ENCODE data around the gene XRN2. TPM values are rescaled to one million over a fixed set of nuclear protein-coding genes. Genes with fewer than 3 reads are reported as not detected.

XRN2 gene
- total and polyA plus RNA-seq, 2 of the 13 experiments (the other 11 are each of a cell fraction or from before 2014, with no cell fraction given): 90.3 to 171 TPM

DNA sequence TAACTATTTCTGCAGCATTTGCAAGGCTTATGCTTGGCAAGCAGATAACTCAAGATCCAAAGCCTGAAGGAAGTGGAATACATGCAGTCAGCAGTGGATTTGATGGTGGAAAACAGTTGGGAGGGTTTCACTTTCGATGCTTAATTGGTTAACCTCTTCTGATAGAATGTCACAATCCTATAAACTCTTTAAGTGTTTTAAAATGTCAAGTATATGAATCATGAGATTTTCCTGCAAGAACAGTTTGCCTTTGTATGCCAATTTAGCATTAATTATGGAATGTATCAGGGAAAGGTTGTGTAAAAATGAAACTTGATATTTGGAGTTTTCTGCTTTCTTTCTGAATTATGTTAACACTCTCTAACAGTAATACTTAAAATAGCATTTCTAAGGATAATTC lies 57.6 kb downstream of the XRN2 start:
- Histone ChIP-seq H2AFZ (ENCODE audit: low read length) (no peak overlapping the region), H3K79me2 (ENCODE audit: insufficient read depth, low read length) (no peaks in the 10 kb centered on the region), H3K4me1 (ENCODE audit: insufficient read depth, low read length) (peaks cover 59% of the 10 kb centered on the region), H3K4me3 (replicated peaks in 1 of 3; ENCODE audit: insufficient read depth in 1 of 3, low read depth in 2 of 3, low read length in 3 of 3) (no peak overlapping the region), H3K4me2 (ENCODE audit: low read depth, low read length) (no peak overlapping the region), H3K27me3 (ENCODE audit: control insufficient read depth in 1 of 2, insufficient read depth in 2 of 2, low read length in 2 of 2) (no peaks in the 10 kb centered on the region), H4K20me1 (ENCODE audit: insufficient read depth, low read length) (no peaks in the 10 kb centered on the region), H3K9ac (ENCODE audit: insufficient read depth, low read depth, low read length) (no peak overlapping the region), H3K36me3 (replicated peaks in 1 of 2; ENCODE audit: control insufficient read depth in 1 of 2, insufficient read depth in 2 of 2, low read length in 2 of 2) (peaks cover 21 to 52% of the 10 kb centered on the region in 2 experiments), H3K27ac (ENCODE audit: extremely low read length, insufficient read depth, low read length) (no peak overlapping the region), H3K9me3 (ENCODE audit: low read length) (no peaks in the 10 kb centered on the region)
- FAIRE-seq (no peak), ATAC-seq (no peak), DNase-seq (ENCODE audit: low spot score) (no peak)
- TF ChIP-seq POLR2A (IDR thresholded peaks at IDR 0.05; ENCODE audit: insufficient read depth in 1 of 2, low read depth in 2 of 2, low read length in 2 of 2): no peak
- no peak for TF ChIP-seq THAP11 (CRISPR knock-in tag; IDR thresholded peaks at IDR 0.05)
- 100% methylated on average over 1 of the region's 1 CpG for WGBS (ENCODE audit: low lambda C conversion rate)
- POLR2A ChIA-PET: no interaction called here
- intact Hi-C loops (cut with micrococcal nuclease; ENCODE audit: unreplicated experiment) (no loop called here), in situ Hi-C loops (cut with HindIII; ENCODE audit: extremely low pct_ligation_motif_present, low pct_unique_long_range_greater_than_20kb) (no loop called here)
- CTCF ChIA-PET (ENCODE audit: low intra/inter-chr PET ratio, low total read pairs): no interaction called here
- TSS peak; percentile 1 for BruUV-seq (replicated peaks)

- Histone ChIP-seq H2AFZ (ENCODE audit: low read length) (no peak overlapping the region), H3K36me3 (replicated peaks in 1 of 2; ENCODE audit: control insufficient read depth in 1 of 2, insufficient read depth in 2 of 2, low read length in 2 of 2) (peaks cover 22 to 48% of the 10 kb centered on the region in 2 experiments), H3K4me3 (replicated peaks in 1 of 3; ENCODE audit: insufficient read depth in 1 of 3, low read depth in 2 of 3, low read length in 3 of 3) (no peak overlapping the region), H3K27me3 (ENCODE audit: control insufficient read depth in 1 of 2, insufficient read depth in 2 of 2, low read length in 2 of 2) (no peaks in the 10 kb centered on the region), H3K79me2 (ENCODE audit: insufficient read depth, low read length) (no peaks in the 10 kb centered on the region), H3K4me2 (ENCODE audit: low read depth, low read length) (no peak overlapping the region), H3K9me3 (ENCODE audit: low read length) (no peaks in the 10 kb centered on the region), H4K20me1 (ENCODE audit: insufficient read depth, low read length) (no peaks in the 10 kb centered on the region), H3K27ac (ENCODE audit: extremely low read length, insufficient read depth, low read length) (no peak overlapping the region), H3K9ac (ENCODE audit: insufficient read depth, low read depth, low read length) (no peak overlapping the region), H3K4me1 (ENCODE audit: insufficient read depth, low read length) (peaks cover 55% of the 10 kb centered on the region)
- TF ChIP-seq NFE2L2 (IDR thresholded peaks at IDR 0.05; ENCODE audit: low read length): no peak
- TF ChIP-seq RBM22 (optimal IDR thresholded peaks at IDR 0.05; ENCODE audit: low read length): peak; percentile 25
- no TSS peak for BruUV-seq (replicated peaks)
- no peak for DNase-seq (ENCODE audit: low spot score)
- CTCF ChIA-PET (ENCODE audit: low intra/inter-chr PET ratio, low total read pairs): no interaction called here
- 90% methylated on average over 2 of the region's 2 CpGs for WGBS (ENCODE audit: low lambda C conversion rate)
- no peak for ATAC-seq
- intact Hi-C loops (cut with micrococcal nuclease; ENCODE audit: unreplicated experiment) (no loop called here), in situ Hi-C loops (cut with HindIII; ENCODE audit: extremely low pct_ligation_motif_present, low pct_unique_long_range_greater_than_20kb) (no loop called here)
- FAIRE-seq: no peak
- POLR2A ChIA-PET: no interaction called here
Observed at GRCh38 chr20:21361266-21361665, 58.1 kb downstream of the XRN2 start.

Data from HepG2 (cell line).